GM12891 (cell line): ENCODE data around the gene SLCO1A2.

Source experiments
- POLR2A ChIP-seq: IDR thresholded peaks from 2 replicates; pipeline ENCODE4 v1.6.1; 2011; ENCODE audit warnings: low read depth, low read length, control low read depth
- POLR2AphosphoS5 ChIP-seq: IDR thresholded peaks from 2 replicates; pipeline ENCODE4 v1.6.1; 2011; ENCODE audit warnings: low read depth, low read length, control low read depth

DNA sequence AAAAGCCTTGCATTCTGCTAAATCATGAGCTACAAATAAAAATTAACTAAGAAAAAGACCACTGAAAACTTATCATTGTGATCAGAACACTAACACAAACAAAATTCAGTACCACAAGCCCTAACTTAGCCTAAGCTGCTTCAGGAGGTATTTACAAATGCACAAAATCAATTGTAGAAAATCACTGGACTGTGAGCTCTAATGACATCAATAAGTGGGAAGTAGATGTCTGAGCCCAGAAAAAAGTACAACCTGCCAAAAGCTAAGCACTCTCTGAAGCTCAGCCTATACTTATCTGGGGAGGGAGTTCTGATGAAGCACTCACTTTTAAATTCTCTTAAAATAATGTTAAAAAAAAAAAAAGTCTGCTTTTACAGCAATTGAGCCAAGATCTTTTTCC, 110.8 kb downstream of the SLCO1A2 start:
- TF ChIP-seq POLR2AphosphoS5 (no peak), POLR2A (no peak)
